Measurements from ENCODE around the gene LRRC28.
A peak's percentile ranks its signal among the peaks of the same experiment; 100 is the strongest.
"Not testable (repeated sequence)": the region's sequence is repeated elsewhere in the genome, so short reads cannot be mapped to it uniquely, and the experiment has no call there.

Gene LRRC28

GRCh38 chr15:99371180-99372103 is 120.2 kb downstream of the LRRC28 start:
- peak; percentile 84 for ATAC-seq
- no peak overlapping the region for H3K4me3 Mint-ChIP-seq
- peaks cover 29% of the 10 kb centered on the region for H3K4me1 Mint-ChIP-seq
- H3K9me3 Mint-ChIP-seq = peaks cover 13% of the 10 kb centered on the region
- no peaks in the 10 kb centered on the region for H3K36me3 Mint-ChIP-seq
- H3K27ac Mint-ChIP-seq = peak overlapping the region; percentile 3
- no peak for DNase-seq (ENCODE audit: low spot score in 2 of 2)

GRCh38 chr15:99385005-99385669 is 133.9 kb downstream of the LRRC28 start:
- Mint-ChIP-seq H3K27ac (no peak overlapping the region), H3K4me3 (no peak overlapping the region), H3K9me3 (no peaks in the 10 kb centered on the region), H3K36me3 (peaks cover 9% of the 10 kb centered on the region), H3K4me1 (peaks cover 2% of the 10 kb centered on the region)
- ATAC-seq (no peak), DNase-seq (ENCODE audit: low spot score in 2 of 2) (no peak)

GRCh38 chr15:99385865-99386264 is 134.6 kb downstream of the LRRC28 start:
- peaks cover 9% of the 10 kb centered on the region for H3K36me3 Mint-ChIP-seq
- no peaks in the 10 kb centered on the region for H3K9me3 Mint-ChIP-seq
- H3K27ac Mint-ChIP-seq = no peak overlapping the region
- ATAC-seq (no peak), DNase-seq (ENCODE audit: low spot score in 2 of 2) (no peak)
- no peaks in the 10 kb centered on the region for H3K4me1 Mint-ChIP-seq
- no peak overlapping the region for H3K4me3 Mint-ChIP-seq

- DNase-seq (ENCODE audit: low spot score in 2 of 2) = no peak
- peaks cover 9% of the 10 kb centered on the region for H3K36me3 Mint-ChIP-seq
- no peaks in the 10 kb centered on the region for H3K4me1 Mint-ChIP-seq
- H3K9me3 Mint-ChIP-seq = no peaks in the 10 kb centered on the region
- H3K27ac Mint-ChIP-seq = no peak overlapping the region
- no peak for ATAC-seq
- no peak overlapping the region for H3K4me3 Mint-ChIP-seq
Measured at GRCh38 chr15:99386391-99386790, 135.1 kb downstream of the LRRC28 start.

- ATAC-seq = no peak
- no peak overlapping the region for H3K27ac Mint-ChIP-seq
- H3K36me3 Mint-ChIP-seq = peaks cover 9% of the 10 kb centered on the region
- H3K4me3 Mint-ChIP-seq = no peak overlapping the region
- no peaks in the 10 kb centered on the region for H3K4me1 Mint-ChIP-seq
- H3K9me3 Mint-ChIP-seq = peaks cover 9% of the 10 kb centered on the region
- DNase-seq (ENCODE audit: low spot score in 2 of 2) = no peak
Measured at GRCh38 chr15:99387421-99388168, 136.3 kb downstream of the LRRC28 start.

GRCh38 chr15:99390667-99391066 is 139.4 kb downstream of the LRRC28 start:
- no peak for DNase-seq (ENCODE audit: low spot score in 2 of 2)
- H3K9me3 Mint-ChIP-seq = peaks cover 14% of the 10 kb centered on the region
- H3K27ac Mint-ChIP-seq = no peak overlapping the region
- H3K4me3 Mint-ChIP-seq = no peak overlapping the region
- H3K4me1 Mint-ChIP-seq = no peaks in the 10 kb centered on the region
- H3K36me3 Mint-ChIP-seq = peaks cover 9% of the 10 kb centered on the region
- no peak for ATAC-seq

- H3K9me3 Mint-ChIP-seq = peaks cover 14% of the 10 kb centered on the region
- no peak overlapping the region for H3K27ac Mint-ChIP-seq
- ATAC-seq = no peak
Measured at GRCh38 chr15:99393641-99394040, 142.4 kb downstream of the LRRC28 start.

GRCh38 chr15:99396375-99396774 is 145.1 kb downstream of the LRRC28 start:
- DNase-seq (ENCODE audit: low spot score in 2 of 2) (no peak), ATAC-seq (no peak)
- Mint-ChIP-seq H3K4me3 (no peak overlapping the region), H3K9me3 (peaks cover 14% of the 10 kb centered on the region), H3K36me3 (no peaks in the 10 kb centered on the region), H3K4me1 (no peaks in the 10 kb centered on the region), H3K27ac (no peak overlapping the region)

More at GRCh38 chr15:99393641-99394040, 142.4 kb downstream of the LRRC28 start:
- DNase-seq (ENCODE audit: low spot score in 2 of 2) = no peak
- no peaks in the 10 kb centered on the region for H3K36me3 Mint-ChIP-seq
- no peaks in the 10 kb centered on the region for H3K4me1 Mint-ChIP-seq
- H3K4me3 Mint-ChIP-seq = no peak overlapping the region

GRCh38 chr15:99399061-99399460 is 147.8 kb downstream of the LRRC28 start:
- Mint-ChIP-seq H3K4me3 (no peak overlapping the region), H3K4me1 (no peaks in the 10 kb centered on the region), H3K36me3 (no peaks in the 10 kb centered on the region), H3K9me3 (no peaks in the 10 kb centered on the region), H3K27ac (no peak overlapping the region)
- DNase-seq (ENCODE audit: low spot score in 2 of 2) = no peak
- no peak for ATAC-seq

GRCh38 chr15:99399618-99400017 is 148.3 kb downstream of the LRRC28 start:
- Mint-ChIP-seq H3K9me3 (no peaks in the 10 kb centered on the region), H3K36me3 (no peaks in the 10 kb centered on the region), H3K4me1 (no peaks in the 10 kb centered on the region), H3K4me3 (no peak overlapping the region), H3K27ac (no peak overlapping the region)
- ATAC-seq (no peak), DNase-seq (ENCODE audit: low spot score in 2 of 2) (no peak)

GRCh38 chr15:99401216-99401615 is 149.9 kb downstream of the LRRC28 start:
- H3K9me3 Mint-ChIP-seq; H3K4me1 Mint-ChIP-seq; H3K27ac Mint-ChIP-seq; H3K4me3 Mint-ChIP-seq; ATAC-seq; H3K36me3 Mint-ChIP-seq; DNase-seq (ENCODE audit: low spot score in 2 of 2): not testable (repeated sequence)

- H3K4me1 Mint-ChIP-seq = no peaks in the 10 kb centered on the region
- no peaks in the 10 kb centered on the region for H3K9me3 Mint-ChIP-seq
- no peak overlapping the region for H3K4me3 Mint-ChIP-seq
- no peak overlapping the region for H3K27ac Mint-ChIP-seq
- DNase-seq (ENCODE audit: low spot score in 2 of 2) (no peak), ATAC-seq (no peak)
- H3K36me3 Mint-ChIP-seq = no peaks in the 10 kb centered on the region
Measured at GRCh38 chr15:99402014-99402729, 150.9 kb downstream of the LRRC28 start.

- ATAC-seq = no peak
- no peak overlapping the region for H3K4me3 Mint-ChIP-seq
- DNase-seq (ENCODE audit: low spot score in 2 of 2) = no peak
- no peak overlapping the region for H3K27ac Mint-ChIP-seq
- no peaks in the 10 kb centered on the region for H3K36me3 Mint-ChIP-seq
- no peaks in the 10 kb centered on the region for H3K9me3 Mint-ChIP-seq
- H3K4me1 Mint-ChIP-seq = no peaks in the 10 kb centered on the region
Measured at GRCh38 chr15:99403597-99403996, 152.3 kb downstream of the LRRC28 start.

GRCh38 chr15:99404454-99404853 is 153.2 kb downstream of the LRRC28 start:
- H3K36me3 Mint-ChIP-seq = no peaks in the 10 kb centered on the region

GRCh38 chr15:99406120-99406519 is 154.8 kb downstream of the LRRC28 start:
- Mint-ChIP-seq H3K36me3 (no peaks in the 10 kb centered on the region), H3K4me3 (no peak overlapping the region), H3K27ac (no peak overlapping the region), H3K4me1 (peaks cover 8% of the 10 kb centered on the region), H3K9me3 (no peaks in the 10 kb centered on the region)
- no peak for ATAC-seq
- DNase-seq (ENCODE audit: low spot score in 2 of 2) = no peak

More at GRCh38 chr15:99404454-99404853, 153.2 kb downstream of the LRRC28 start:
- Mint-ChIP-seq H3K27ac (no peak overlapping the region), H3K9me3 (no peaks in the 10 kb centered on the region), H3K4me1 (no peaks in the 10 kb centered on the region), H3K4me3 (no peak overlapping the region)
- no peak for ATAC-seq
- DNase-seq (ENCODE audit: low spot score in 2 of 2) = no peak

All from stimulated activated effector memory CD8-positive, alpha-beta T cell treated with anti-CD3 and anti-CD28 coated beads, Interleukin-12 subunit alpha, Interleukin-12 subunit beta, amount 100 ng/mL, for 72 hours (primary cell).